ENCODE measurements around the gene C19orf81. TPM values are rescaled to one million over a fixed set of nuclear protein-coding genes. Genes with fewer than 3 reads are reported as not detected.

C19orf81 gene
- total and polyA plus RNA-seq, 9 of the 15 experiments (the other 6 are each of a cell fraction or from before 2014, with no cell fraction given): 2.5 to 42.9 (median 33.0) TPM; not detected in 4

GRCh38 chr19:50628146-50628545 is 21.1 kb upstream of the C19orf81 start:
- WGBS (ENCODE audit: insufficient coverage, low coverage, missing lambda C conversion rate): 30% methylated on average over 5 of the region's 5 CpGs
- FAIRE-seq (no peak), DNase-seq (ENCODE audit: extremely low read depth in 1 of 4, low spot score in 3 of 4) (no peak), ATAC-seq (no peak)
- Histone ChIP-seq H3K9me1 (ENCODE audit: control insufficient read depth, insufficient read depth, low read length) (no peaks in the 10 kb centered on the region), H3K9me3 (replicated peaks; ENCODE audit: control insufficient read depth, insufficient read depth, low read depth, low read length) (no peaks in the 10 kb centered on the region), H2AFZ (ENCODE audit: low read depth, low read length) (no peak overlapping the region), H3K79me2 (ENCODE audit: control insufficient read depth, insufficient read depth, low read length) (no peaks in the 10 kb centered on the region), H3K4me2 (ENCODE audit: insufficient read depth, low read length) (no peak overlapping the region), H4K20me1 (replicated peaks; ENCODE audit: control insufficient read depth, insufficient read depth, low read length) (no peaks in the 10 kb centered on the region), H3K4me1 (replicated peaks in 1 of 2; ENCODE audit: control insufficient read depth in 2 of 2, insufficient read depth in 2 of 2, low read length in 2 of 2) (peaks cover 0 to 21% of the 10 kb centered on the region in 2 experiments; a peak in 2 of 5 replicates), H3K27me3 (ENCODE audit: control insufficient read depth in 2 of 2, insufficient read depth in 2 of 2, low read length in 2 of 2) (no peaks in the 10 kb centered on the region), H3K9ac (ENCODE audit: insufficient read depth in 1 of 2, low read depth in 2 of 2, low read length in 2 of 2) (no peak overlapping the region), H3K27ac (ENCODE audit: extremely low read depth, low read depth, low read length) (no peak overlapping the region), H3K4me3 (no peak overlapping the region), H3K36me3 (ENCODE audit: control insufficient read depth, insufficient read depth, low read length) (no peaks in the 10 kb centered on the region)
- in situ Hi-C loops (cut with MboI): no loop called here
- intact Hi-C loops (cut with micrococcal nuclease): no loop called here
- ChIA-PET POLR2A (interaction anchor here (1.4 kb wide), 1 partner anchor 97 kb away, joined by 3 read pairs; no protein-coding TSS in a partner anchor), CTCF (ENCODE audit: low intra/inter-chr PET ratio) (no interaction called here)
- TF ChIP-seq CTCF (IDR thresholded peaks at IDR 0.05 in 2 of 3, conservative IDR thresholded peaks at IDR 0.05 in 1 of 3; ENCODE audit: insufficient read depth in 2 of 3, low read depth in 1 of 3, low read length in 3 of 3) (peak in 1 of 3 experiments; percentile 14; a peak in 1 of 6 replicates), CCNT2 (IDR thresholded peaks at IDR 0.05; ENCODE audit: borderline replicate concordance, extremely low read depth, insufficient read length, low read depth, low read length) (no peak)
- no TSS peak for BruUV-seq (replicated peaks)

DNA sequence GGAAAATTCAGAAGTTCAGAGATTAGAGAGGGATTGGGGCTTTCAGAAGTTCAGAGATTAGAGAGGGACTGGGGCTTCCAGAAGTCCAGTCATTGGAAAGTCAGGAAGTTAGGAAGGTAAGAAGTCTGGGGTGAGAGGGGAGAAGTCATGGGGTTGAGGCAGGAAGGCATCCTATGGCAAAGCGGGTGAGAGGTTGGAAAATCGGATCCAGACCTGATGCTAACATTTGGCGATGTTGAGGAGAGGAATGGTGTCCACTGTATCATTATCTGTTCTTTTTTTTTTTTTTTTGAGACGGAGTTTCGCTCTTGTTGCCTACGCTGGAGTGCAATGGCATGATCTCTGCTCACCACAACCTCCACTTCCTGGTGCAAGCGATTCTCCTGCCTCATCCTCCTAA is 20.7 kb upstream of the C19orf81 start:
- DNase-seq (ENCODE audit: extremely low read depth in 1 of 4, low spot score in 3 of 4) (no peak), ATAC-seq (no peak), FAIRE-seq (no peak)
- no TSS peak for BruUV-seq (replicated peaks)
- 4% methylated on average over 4 of the region's 7 CpGs for WGBS (ENCODE audit: insufficient coverage, low coverage, missing lambda C conversion rate)
- Histone ChIP-seq H3K4me1 (replicated peaks in 1 of 2; ENCODE audit: control insufficient read depth in 2 of 2, insufficient read depth in 2 of 2, low read length in 2 of 2) (peaks cover 0 to 21% of the 10 kb centered on the region in 2 experiments; a peak in 2 of 5 replicates), H3K4me2 (ENCODE audit: insufficient read depth, low read length) (no peak overlapping the region), H3K36me3 (ENCODE audit: control insufficient read depth, insufficient read depth, low read length) (no peaks in the 10 kb centered on the region), H3K4me3 (no peak overlapping the region), H3K79me2 (ENCODE audit: control insufficient read depth, insufficient read depth, low read length) (no peaks in the 10 kb centered on the region), H3K27ac (ENCODE audit: extremely low read depth, low read depth, low read length) (no peak overlapping the region), H2AFZ (ENCODE audit: low read depth, low read length) (no peak overlapping the region), H3K9me1 (ENCODE audit: control insufficient read depth, insufficient read depth, low read length) (no peaks in the 10 kb centered on the region), H3K9ac (ENCODE audit: insufficient read depth in 1 of 2, low read depth in 2 of 2, low read length in 2 of 2) (no peak overlapping the region), H3K27me3 (ENCODE audit: control insufficient read depth in 2 of 2, insufficient read depth in 2 of 2, low read length in 2 of 2) (no peaks in the 10 kb centered on the region), H3K9me3 (replicated peaks; ENCODE audit: control insufficient read depth, insufficient read depth, low read depth, low read length) (0 out of 2 replicates have a peak, but pooled peaks cover 2% of the 10 kb centered on the region), H4K20me1 (replicated peaks; ENCODE audit: control insufficient read depth, insufficient read depth, low read length) (no peaks in the 10 kb centered on the region)
- ChIA-PET CTCF (ENCODE audit: low intra/inter-chr PET ratio) (no interaction called here), POLR2A (interaction anchor here (1.4 kb wide), 1 partner anchor 96 kb away, joined by 3 read pairs; no protein-coding TSS in a partner anchor)
- in situ Hi-C loops (cut with MboI): no loop called here
- TF ChIP-seq CBFA2T2 (conservative IDR thresholded peaks at IDR 0.05): no peak
- TF ChIP-seq, protein P1, sequence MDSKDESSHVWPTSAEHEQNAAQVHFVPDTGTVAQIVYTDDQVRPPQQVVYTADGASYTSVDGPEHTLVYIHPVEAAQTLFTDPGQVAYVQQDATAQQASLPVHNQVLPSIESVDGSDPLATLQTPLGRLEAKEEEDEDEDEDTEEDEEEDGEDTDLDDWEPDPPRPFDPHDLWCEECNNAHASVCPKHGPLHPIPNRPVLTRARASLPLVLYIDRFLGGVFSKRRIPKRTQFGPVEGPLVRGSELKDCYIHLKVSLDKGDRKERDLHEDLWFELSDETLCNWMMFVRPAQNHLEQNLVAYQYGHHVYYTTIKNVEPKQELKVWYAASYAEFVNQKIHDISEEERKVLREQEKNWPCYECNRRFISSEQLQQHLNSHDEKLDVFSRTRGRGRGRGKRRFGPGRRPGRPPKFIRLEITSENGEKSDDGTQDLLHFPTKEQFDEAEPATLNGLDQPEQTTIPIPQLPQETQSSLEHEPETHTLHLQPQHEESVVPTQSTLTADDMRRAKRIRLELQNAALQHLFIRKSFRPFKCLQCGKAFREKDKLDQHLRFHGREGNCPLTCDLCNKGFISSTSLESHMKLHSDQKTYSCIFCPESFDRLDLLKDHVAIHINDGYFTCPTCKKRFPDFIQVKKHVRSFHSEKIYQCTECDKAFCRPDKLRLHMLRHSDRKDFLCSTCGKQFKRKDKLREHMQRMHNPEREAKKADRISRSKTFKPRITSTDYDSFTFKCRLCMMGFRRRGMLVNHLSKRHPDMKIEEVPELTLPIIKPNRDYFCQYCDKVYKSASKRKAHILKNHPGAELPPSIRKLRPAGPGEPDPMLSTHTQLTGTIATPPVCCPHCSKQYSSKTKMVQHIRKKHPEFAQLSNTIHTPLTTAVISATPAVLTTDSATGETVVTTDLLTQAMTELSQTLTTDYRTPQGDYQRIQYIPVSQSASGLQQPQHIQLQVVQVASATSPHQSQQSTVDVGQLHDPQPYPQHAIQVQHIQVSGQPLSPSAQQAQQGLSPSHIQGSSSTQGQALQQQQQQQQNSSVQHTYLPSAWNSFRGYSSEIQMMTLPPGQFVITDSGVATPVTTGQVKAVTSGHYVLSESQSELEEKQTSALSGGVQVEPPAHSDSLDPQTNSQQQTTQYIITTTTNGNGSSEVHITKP (IDR thresholded peaks at IDR 0.05; ENCODE audit: partially characterized antibody): peak; percentile 54
- intact Hi-C loops (cut with micrococcal nuclease): no loop called here

Data from K562 (cell line).